ENCODE measurements around the gene RHBDD2.

DNA sequence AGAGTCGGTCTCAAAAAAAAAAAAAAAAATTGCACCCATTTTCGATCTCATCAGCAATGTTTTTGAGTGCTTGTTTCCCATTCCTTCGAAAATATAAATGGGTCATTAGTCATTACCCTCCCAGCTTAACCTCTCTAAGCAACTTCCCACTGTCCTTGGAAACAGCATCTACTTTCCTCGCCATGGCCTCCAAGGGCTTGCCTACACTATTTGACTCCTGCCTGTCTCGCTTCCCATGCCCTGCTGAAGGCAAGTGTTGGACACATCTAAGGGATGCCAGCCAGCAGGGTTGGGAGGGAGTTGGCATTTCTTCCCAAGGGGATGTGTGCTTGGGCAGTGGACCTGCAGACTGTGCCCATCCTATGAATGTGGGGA, 12.7 kb upstream of the RHBDD2 start:
- TF ChIP-seq, protein P1, sequence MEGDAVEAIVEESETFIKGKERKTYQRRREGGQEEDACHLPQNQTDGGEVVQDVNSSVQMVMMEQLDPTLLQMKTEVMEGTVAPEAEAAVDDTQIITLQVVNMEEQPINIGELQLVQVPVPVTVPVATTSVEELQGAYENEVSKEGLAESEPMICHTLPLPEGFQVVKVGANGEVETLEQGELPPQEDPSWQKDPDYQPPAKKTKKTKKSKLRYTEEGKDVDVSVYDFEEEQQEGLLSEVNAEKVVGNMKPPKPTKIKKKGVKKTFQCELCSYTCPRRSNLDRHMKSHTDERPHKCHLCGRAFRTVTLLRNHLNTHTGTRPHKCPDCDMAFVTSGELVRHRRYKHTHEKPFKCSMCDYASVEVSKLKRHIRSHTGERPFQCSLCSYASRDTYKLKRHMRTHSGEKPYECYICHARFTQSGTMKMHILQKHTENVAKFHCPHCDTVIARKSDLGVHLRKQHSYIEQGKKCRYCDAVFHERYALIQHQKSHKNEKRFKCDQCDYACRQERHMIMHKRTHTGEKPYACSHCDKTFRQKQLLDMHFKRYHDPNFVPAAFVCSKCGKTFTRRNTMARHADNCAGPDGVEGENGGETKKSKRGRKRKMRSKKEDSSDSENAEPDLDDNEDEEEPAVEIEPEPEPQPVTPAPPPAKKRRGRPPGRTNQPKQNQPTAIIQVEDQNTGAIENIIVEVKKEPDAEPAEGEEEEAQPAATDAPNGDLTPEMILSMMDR (IDR thresholded peaks at IDR 0.05) = no peak
- TF ChIP-seq POLR2A (IDR thresholded peaks at IDR 0.05) = no peak

All from gastroesophageal sphincter (tissue), 3 donors.